ENCODE measurements around the gene SLC13A3.
"Not testable (repeated sequence)": the region's sequence is repeated elsewhere in the genome, so short reads cannot be mapped to it uniquely, and the experiment has no call there.

The SLC13A3 gene

DNA sequence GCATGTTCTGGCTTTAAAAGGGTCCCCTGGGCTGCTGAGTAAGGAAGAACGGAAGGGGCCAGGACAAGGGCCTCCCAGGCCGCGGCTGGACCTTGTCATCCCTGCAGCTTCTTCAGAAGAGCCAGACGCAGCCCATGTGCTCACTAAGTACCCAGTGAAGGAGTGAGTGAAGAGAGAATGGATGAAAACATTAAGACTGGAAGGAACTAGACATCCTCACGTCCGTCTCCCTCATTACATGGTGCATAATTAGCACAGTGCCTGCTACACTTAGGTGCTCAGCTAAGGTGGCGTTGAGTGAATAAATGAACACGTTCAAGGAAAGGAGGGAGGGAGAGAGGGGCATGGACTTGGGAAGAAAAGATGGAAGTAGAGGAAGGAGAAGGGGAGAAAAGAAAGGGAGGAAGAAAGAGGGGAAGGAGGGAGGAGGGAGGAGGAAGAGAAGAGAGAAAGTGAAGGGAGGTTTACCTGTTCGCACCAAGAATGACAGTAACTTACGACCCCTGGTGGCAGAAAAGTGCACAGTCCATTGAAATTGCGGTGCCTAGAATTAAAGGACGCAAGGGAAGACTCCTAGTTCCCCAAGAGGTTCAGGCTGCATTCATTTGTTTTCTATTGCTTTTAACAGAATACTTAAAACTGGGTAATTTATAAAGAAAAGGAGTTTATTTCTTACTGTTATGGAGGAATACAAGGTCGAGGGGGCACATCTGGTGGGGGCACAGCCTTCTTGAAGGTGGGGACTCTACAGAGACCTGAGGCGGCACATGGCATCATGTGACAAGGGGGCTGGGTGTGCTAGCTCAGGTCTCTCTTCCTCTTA is 30.0 kb upstream of the SLC13A3 start:
- ATAC-seq = peak; percentile 67

DNA sequence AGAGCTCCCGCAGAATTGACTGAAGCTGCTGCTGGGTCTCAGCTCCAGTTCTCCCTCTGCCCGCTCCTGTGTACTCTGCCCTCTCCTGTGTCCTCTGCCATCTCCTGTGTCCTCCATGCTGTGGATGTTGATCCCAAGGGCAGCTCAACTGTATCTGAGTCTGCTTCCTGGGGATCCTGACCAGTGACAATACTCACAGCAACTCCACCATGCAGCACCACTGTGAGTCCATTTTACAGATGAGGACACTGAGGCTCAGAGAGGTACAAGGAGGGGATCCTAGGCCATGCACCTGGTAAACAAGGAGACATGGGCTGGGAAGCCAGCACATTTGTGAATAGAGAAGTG is 29.4 kb upstream of the SLC13A3 start:
- DNase-seq (no peak), ATAC-seq (peak; percentile 33)

More for the DNA sequence above, 30.0 kb upstream of the SLC13A3 start:
- peak; percentile 78 for DNase-seq

DNA sequence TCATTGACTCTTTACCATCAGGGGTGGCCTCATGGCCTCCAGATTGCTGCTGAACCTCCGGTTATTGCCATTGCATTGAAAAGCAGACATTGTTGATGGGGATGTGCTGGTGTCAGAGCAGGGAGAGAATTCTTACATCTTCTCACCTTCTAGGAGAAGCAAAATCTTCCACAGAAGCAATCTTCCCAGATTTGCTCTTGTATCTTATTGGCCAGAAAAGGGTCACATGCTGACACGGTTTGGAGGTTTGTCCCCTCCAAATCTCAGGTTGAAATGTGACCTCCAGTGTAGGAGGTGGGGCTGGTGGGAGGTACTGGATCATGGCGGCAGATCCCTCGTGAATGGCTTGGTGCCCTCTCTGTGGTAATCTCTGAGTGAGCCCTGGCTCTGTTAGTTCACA is 27.3 kb upstream of the SLC13A3 start:
- ATAC-seq (no peak), DNase-seq (no peak)

DNA sequence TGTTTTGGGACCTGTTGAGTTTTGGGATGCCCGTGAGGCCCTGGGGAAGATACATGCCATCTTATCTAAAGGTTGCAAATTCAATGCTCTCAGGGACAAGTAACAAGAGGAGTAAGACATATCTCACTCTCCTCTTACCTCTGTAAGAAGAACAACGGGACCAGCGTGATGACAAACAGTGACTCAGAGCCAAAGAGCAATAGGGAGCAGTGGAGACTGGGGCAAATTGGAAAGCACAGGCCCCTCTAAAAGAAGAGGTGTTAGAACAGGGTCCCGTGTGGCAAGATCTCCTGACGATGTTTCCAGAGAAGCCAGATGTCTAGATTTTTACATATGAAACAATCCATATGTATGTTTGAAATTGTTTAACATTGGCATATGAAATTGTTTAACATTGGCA is 26.3 kb upstream of the SLC13A3 start:
- no peak for ATAC-seq
- DNase-seq = no peak

DNA sequence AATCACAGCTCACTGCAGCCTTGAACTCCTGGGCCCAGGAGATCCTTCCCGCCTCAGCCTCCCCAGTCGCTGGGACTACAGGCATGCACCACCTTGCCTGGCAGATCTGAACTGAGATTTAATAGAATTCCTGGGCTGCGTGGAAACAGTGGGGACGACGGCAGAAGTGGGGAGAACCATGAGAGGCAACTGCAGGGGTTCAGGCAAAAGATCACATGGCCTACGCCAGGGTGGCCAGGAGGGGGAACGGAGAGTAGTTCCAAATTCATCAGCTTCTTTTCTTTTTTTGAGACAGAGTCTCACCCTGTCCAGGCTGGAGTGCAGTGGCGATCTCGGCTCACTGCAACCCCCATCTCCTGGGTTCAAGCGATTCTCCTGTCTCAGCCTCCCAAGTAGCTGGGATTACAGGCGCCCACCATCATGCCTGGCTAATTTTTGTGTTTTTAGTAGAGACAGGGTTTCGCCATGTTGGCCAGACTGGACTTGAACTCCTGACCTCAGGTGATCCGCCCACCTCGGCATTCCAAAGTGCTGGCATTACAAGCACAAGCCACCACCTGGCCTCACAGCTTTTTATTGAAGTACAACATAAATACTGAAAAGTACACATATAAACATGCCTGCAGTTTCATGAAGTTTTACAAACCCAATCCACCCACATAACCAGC is 25.5 kb upstream of the SLC13A3 start:
- DNase-seq, ATAC-seq: not testable (repeated sequence)

DNA sequence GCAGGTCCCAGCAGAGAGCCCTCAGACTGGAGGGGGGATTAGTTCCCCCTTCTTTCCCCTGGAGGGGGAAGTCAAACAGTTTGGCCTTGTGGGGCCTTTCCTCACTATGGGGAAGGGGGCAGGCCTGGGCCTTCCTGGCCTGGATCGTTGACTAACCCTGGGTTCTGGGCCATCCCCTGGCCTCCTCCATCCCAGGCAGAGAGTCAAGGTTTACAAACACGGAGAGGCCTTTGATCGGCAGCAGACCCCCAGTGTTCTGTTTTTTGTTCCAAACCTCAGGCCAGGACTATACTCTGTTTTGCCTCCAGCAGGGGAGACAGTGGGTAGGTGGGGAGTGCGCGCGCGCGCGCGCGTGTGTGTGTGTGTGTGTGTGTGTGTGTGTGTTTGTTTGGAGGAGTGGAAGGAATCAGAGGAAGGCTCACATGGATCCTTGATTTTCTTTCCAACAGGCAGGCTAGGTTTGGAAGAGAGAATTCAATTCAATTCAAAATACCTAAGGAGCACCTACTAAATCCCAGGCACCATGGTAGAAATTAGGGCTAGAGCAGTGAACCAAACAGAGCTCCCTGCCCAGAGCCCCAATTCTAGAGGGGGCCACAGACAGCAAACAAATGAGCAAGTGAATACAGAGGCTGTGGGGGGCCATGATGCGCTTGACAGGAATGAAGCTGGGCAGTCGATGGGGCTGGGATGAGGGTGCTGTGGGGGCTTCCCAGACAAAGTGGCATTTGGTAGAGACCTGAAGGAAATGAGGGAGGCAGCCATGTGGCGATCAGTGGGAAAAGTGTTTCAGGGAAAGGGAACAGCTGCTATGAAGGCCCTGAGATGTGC is 23.2 kb upstream of the SLC13A3 start:
- ATAC-seq (no peak), DNase-seq (no peak)

DNA sequence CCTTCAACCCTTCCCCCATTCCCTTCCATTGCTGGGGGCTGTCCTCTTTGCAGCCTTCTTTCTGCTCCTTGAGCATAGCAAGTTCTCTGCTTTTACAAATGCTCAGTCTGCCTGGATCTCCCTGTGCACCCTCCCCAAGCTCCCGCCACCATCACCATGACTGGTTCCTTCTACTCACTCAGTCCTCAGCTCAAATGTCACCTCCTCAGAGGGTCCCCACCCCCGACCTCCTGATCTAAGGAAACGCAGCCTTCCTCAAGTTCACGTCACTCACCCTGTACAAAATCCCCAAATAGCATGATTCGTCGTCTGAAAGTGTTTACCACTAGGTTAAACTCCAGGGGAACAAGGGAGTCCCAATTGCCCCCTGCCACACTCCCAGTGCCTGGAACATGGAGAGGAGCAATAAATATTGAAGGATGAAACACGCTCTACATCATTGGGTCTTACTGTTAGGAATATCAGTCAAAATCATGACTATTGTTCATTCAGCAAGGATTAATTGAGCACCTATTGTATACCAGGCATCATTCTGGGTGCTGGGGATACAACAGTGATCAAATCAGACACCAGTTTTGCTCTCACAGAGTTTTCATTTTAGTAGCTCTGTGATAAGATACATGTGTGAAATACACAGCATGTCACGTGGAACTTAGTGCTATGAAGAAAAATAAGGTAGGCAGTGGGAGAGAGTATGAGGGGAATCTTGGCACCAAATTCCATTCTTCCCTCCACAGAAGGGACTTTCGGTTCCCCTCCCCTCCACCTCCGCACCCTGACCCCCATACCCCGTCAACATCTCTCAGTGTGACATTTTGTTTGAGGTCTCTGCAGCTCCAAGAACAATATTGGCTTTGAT is 22.4 kb upstream of the SLC13A3 start:
- ATAC-seq (no peak), DNase-seq (no peak)

DNA sequence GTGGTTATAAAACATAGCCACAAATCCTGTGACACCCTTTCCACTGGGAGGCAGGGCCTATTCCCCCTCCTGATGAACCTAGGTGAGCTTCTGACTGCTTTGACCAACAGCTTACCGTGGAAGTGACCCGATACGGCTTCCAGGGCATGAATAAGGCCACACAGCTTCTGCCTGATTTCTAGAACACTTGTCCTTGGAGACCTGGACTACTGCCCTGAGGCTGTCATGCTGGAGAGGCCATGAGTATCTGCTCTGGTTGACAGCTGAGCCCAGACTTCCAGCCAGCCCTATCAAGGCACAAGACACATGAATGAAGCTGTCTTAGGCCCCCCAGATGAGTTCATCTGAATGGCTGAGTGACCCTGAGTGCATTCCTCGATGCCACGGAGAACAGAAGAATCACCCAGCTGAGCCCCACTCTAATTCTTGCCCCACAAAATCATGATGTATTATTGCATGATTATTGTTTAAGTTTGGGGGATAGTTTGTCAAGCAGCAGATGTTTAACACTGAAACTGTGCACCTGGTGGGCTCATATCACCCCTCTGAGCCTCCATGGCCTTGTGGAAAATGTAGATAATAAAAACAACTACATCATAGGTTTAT is 21.4 kb upstream of the SLC13A3 start:
- DNase-seq (no peak), ATAC-seq (no peak)

DNA sequence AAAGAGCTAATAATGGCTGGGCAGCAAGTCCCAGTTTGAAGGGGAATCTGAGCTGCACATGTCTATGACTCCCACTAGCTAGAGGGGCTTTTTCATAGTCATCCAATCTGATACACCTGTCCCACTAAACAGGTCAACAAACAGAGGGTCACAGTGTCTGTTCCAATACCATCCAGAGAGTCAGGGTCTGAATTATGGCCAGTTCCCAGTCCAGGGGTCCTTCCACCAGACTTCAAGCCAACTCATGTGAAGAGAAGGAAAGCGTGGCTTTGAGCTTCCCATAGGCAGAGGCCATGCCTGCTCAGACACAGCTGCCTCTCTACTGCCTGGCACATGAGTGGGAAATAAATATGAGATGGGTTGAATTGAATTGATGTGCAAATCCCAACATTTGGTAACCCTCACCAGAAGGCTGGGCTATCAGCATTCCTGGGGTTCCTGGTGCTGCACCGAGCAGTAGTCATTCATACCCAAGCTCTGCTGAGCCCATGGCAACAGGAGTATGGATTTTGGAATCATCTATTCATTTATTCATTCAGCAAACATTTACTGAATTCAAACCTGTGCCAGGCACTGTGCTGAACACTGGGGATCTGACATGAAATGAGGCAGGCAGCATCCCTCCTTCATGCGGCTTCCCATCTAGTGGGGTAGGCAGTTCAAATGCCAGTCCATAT is 20.7 kb upstream of the SLC13A3 start:
- ATAC-seq = no peak
- DNase-seq = no peak

DNA sequence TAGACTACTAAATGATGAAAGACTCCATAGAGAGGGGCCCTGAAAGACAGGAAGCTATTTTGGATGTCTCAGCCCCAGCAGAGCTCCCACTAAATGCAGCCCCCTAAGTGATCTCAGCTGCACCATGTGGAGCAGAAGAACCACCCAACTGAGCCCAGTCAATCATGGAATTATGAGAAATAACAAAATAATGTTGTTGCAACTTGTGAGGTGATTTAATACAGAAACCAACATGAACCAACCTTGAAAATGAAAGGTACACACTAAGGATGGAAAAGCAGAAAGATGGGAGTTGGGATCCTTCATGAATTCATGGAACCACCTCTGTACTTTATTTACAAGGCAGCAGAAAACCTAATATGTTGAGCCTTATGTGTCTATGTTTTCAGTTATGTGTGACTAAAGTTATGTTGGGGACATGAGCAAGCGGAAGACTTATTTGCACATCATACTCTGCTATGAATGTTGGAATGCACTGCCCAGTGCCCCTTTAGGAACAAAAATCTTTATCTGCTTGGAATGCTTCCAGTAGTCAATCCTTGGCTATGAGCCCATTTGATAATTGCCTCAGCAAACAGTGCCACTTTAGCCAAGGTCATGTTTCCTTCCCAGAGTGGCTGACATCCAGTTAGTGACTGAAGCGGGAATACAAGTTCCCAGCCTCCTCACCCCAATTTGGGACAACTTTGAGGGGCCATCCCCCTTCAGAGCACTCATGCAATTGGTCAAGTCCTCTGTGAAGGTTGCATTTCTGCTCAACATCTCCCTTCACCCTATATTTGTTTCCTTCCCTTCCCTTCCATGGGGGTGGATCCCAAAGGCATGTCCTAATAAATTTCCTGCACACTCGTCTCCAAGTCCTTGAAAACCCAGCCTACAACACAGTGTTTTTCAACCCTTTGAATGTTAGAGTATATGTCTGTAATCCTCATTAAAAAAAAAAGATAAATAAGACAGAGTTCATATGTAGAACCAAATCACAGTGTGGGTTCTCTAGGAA is 19.6 kb upstream of the SLC13A3 start:
- no peak for ATAC-seq
- DNase-seq = no peak

DNA sequence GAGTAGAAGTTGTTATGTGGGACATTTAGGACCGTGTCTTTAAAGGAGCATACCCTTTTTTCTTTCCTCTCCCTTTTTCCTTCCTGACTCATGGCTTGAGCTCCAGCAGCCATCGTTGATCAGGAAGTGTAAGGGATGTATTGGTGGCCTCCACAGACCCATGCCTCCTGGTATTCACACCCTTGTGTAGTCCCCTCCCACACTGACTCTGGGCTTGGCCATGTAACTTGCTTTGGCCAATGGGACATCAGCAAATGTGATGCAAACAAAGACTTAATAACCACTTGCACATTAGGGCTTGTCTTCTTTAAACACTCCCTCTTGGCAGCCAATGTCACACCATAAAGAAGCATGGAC is 18.9 kb upstream of the SLC13A3 start:
- ATAC-seq (no peak), DNase-seq (no peak)

DNA sequence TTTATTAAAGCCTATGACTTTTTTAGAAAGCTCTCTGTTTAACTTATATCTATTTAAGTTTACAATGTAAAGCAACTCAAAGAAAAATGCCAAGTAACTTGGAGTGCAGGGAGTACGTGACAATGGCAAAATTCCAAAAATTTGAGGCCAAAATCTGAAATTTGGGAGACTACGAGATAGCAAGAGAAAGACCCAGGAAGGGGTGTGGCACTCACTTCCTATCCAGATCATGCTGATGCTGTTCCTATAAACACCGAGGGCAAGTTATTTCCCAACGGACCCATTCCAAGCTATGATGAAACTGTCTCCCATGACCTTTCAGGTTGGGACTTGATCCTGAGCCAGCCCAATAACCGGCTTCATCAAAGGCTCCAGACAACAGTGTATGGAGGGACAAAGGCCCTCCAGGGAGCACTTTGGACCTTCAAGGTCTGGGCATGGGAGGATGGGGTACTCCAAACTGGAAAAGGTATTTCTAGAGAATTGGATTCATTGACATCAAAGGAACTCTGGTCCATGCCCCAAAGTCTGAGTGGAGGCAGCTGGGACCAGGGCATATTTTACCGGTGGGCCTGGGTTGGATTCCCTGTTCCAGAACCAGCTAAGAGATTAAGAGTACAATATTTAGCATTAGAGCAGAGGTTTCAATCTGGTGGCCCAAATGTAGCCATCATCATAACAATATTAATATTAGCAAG is 15.7 kb upstream of the SLC13A3 start:
- no peak for DNase-seq
- no peak for ATAC-seq

DNA sequence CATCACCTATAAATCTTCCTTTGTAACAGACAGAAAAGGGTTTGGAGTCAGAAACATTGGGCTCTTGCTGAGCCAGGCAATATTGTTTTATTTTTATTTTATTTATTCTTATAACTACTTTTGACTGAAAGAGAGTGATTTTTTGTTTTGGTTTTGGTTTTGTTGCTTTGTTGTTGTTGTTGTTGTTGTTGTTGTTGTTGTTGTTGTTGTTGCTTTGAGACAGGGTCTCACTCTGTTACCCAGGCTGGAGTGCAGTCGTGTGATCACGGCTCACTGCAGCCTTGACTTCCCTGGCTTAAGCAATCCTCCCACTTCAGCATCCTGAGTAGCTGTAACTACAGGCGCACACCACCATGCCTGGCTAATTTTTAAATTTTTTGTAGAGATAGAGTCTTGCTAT is 15.0 kb upstream of the SLC13A3 start:
- no peak for DNase-seq
- no peak for ATAC-seq

DNA sequence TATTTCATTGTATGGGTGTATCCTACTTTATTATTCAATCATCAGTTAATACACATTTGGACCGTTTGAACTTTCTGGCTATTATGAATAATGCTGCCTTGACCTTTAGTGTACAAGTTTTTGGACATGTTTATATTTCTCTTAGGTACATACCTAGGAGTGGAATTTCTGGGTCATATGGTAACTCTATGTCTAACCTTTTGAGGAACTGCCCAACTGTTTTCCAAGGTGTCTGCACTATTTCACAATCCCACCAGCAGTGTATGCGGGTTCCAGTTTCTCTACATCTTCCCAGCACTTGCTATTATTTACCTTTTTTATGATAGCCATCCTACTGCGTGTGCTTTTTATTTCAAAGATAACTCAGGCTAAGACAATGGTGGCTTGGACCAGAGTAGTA is 14.3 kb upstream of the SLC13A3 start:
- DNase-seq (no peak), ATAC-seq (no peak)

DNA sequence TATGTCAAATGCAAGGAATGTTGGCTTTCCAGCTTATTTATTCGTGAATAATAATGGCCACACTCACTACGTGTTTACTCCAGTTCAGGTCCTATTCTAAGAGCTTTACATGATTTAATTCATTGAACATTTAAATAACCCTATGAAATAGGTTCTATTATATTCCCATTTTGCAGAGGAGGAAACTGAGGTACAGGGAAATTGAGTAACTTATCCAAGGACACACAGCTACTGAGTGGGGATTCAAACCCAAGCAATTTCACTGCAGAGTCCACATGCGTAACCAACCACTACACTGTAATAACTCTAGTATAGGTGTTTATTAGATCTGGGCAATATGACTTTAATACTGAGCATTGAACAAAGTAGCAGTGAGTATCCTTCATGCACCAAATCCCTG is 12.3 kb upstream of the SLC13A3 start:
- ATAC-seq = no peak
- DNase-seq = no peak

DNA sequence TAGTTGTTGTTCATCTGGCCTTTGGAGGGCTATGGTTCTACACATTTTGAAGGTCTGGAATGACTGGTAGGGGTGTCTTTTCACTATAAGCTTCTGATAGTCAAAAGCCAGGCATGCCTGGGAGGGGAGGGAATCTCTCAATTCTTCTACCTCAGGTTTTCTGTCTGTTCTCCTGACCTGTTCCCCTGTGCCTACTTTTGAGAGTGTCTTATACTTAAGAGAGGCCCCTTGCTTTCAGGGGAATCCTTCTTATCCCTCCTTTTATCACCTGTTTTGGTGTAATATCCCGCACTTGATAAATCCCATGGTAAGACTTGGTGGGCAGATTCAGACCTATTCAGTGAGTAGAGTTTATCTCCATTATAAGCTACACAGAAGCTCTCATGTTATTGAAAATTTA is 10.4 kb upstream of the SLC13A3 start:
- no peak for ATAC-seq
- no peak for DNase-seq

DNA sequence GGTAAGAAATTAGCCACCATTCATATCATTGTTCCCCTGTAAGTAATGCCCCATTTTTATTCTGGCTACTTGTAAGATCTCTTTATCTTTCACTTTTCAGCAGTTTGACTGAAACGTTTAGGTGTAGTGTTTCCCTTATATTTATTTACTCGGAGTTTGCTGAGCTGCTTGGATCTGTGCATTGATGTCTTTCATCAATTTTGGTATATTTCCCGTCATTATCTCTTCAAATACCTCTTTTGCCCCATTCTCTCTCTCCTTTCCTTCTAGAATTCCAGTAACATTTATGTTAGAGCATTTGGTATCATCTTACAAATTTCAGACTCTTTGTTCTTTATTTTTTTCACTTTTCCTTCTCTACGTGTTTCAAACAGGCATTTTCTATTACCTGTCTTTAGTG is 9.2 kb upstream of the SLC13A3 start:
- DNase-seq (no peak), ATAC-seq (no peak)

DNA sequence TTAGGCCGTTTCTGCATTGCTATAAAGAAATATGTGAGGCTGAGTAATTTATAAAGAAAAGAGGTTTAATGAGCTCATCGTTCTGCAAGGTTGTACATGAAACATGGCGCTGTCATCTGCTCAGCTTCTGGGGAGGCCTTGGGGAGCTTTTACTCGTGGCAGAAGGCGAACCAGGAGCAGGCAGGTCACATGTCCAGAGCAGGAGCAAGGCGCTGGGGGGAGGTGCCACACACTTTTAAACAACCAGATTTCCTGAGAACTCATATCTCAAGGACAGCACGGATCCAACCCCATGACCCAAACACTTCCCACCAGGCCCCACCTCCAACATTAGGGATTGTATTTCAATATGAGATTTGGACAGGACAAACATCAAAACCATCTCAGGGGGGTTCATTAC is 6.4 kb upstream of the SLC13A3 start:
- no peak for DNase-seq
- ATAC-seq = no peak

DNA sequence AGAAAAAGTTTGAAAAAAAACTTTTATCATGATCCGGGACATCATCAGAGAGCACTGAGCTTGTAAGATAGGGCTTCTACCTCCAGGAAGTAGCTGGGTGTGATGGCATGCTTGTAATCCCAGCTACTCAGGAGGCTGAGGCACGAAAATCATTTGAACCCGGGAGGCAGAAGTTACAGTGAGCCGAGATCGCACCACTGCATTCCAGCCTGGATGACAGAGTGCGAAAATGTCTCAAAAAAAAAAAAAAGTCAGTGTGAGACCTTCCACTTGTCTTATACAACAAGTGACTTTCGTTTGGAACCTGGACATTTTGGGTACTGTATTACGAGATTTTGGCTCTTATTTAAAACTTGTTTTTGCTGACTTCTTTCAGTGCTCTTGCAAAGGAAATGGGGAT is 5.9 kb upstream of the SLC13A3 start:
- ATAC-seq (no peak), DNase-seq (no peak)

Measured in stimulated activated naive CD8-positive, alpha-beta T cell treated with anti-CD3 and anti-CD28 coated beads, Interleukin-15, Interleukin-2, amounts not matched to agents 100 U/mL and 50 U/mL, for 24 hours (primary cell).